HPDE6-E6E7 (cell line): ENCODE measurements around the gene LSG1.

Experiments used
- DNase-seq: peaks from one replicate; pipeline ENCODE4 v3.0.0; 2011; ENCODE audit warnings: missing footprints; ENCODE audit errors: extremely low spot score

Gene LSG1

GRCh38 chr3:194671900-194672808, at the start of gene LSG1:
LSG1 (minus strand) TSS chr3:194672191; CDS start chr3:194672162, 29 bp downstream.
- peak; percentile 86 for DNase-seq

GRCh38 chr3:194720048-194720447, 48.1 kb upstream of the LSG1 start:
- no peak for DNase-seq

- no peak for DNase-seq
These were observed 46.1 kb upstream of the LSG1 start for GRCh38 chr3:194718079-194718478.

GRCh38 chr3:194715022-194715800, 43.2 kb upstream of the LSG1 start:
- peak; percentile 36 for DNase-seq

GRCh38 chr3:194714564-194714963, 42.6 kb upstream of the LSG1 start:
- DNase-seq = no peak

- DNase-seq = no peak
These were observed 42.1 kb upstream of the LSG1 start for GRCh38 chr3:194714137-194714455.

- no peak for DNase-seq
These were observed 41.5 kb upstream of the LSG1 start for GRCh38 chr3:194713299-194714136.

- DNase-seq = peak; percentile 69
These were observed 39.9 kb upstream of the LSG1 start for GRCh38 chr3:194711913-194712312.

GRCh38 chr3:194711286-194711685, 39.3 kb upstream of the LSG1 start:
- DNase-seq = no peak

GRCh38 chr3:194707147-194707540, 35.2 kb upstream of the LSG1 start:
- DNase-seq = no peak

GRCh38 chr3:194705761-194706160, 33.8 kb upstream of the LSG1 start:
- no peak for DNase-seq

GRCh38 chr3:194705227-194705626, 33.2 kb upstream of the LSG1 start:
- no peak for DNase-seq

- no peak for DNase-seq
These were observed 30.6 kb upstream of the LSG1 start for GRCh38 chr3:194702545-194702944.

- no peak for DNase-seq
These were observed 24.7 kb upstream of the LSG1 start for GRCh38 chr3:194696702-194697101.

- no peak for DNase-seq
These were observed 19.7 kb upstream of the LSG1 start for GRCh38 chr3:194691481-194692283.

GRCh38 chr3:194690501-194691372, 18.7 kb upstream of the LSG1 start:
- no peak for DNase-seq

GRCh38 chr3:194689493-194689944, 17.5 kb upstream of the LSG1 start:
- no peak for DNase-seq

GRCh38 chr3:194688946-194689345, 17.0 kb upstream of the LSG1 start:
- no peak for DNase-seq

GRCh38 chr3:194688200-194688740, 16.3 kb upstream of the LSG1 start:
- no peak for DNase-seq
